A549 treated with ZK216348 at 1 μM for 4 hours (cell line): ENCODE measurements around the gene CHRNA1. TPM values are rescaled to one million over a fixed set of nuclear protein-coding genes. Genes with fewer than 3 reads are reported as not detected.

Experiments
- total RNA-seq: library from RNA; stranded (reverse); fragments of 200-300 nt; extraction: Qiagen RNA extraction; gene quantifications from 5 replicates; pipeline ENCODE4 v1.2.3, GENCODE V29; 2022; ENCODE audit warnings: low read depth

Gene CHRNA1
- not detected in 5 replicates for total RNA-seq

DNA sequence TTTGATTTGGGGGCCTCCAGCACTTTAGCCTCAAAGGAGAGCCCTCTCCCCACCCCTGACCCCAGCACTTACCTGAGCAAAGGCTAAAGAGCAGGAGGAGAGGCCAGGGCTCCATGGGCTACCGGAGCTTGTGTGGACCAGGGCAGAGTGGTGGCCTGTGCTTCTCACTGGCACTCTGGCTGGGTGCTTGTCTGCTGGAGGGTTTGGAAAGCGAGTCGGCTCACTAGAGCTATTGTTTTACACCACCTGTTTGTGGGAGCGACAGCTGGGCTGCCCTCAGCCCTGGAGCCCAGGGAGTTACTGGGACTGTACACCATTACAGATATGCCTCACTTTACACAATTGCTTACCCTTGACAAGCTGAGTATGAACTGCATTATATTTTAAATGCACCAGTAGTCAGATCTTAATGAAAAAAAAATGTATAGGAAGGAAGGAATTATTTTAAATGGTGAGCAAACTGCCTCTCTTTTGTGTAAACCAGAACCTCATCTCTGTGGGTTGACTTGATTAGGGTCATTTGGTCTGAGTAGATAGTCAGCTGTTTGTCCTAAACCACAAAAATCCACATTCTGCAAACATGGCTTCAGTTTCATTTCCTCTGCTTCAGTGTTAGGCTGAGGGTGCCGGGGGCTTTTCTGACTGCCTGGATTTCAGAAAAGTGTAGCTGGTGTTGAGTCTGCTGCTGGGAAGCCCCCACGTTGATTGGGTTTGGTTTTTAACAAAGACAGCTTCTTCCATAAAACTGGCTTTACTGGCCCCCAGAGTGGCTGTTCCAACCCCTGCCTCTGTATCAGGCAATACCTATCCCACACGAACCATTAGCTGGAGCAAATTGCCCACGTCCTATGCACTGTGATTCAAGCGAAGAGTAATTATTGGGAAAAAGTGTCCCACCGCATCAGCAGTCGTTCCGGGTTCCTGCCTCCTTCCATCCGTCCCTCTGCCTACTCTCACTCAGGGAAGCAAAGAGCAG, at the start of gene CHRNA1:
CHRNA1 (minus strand) TSS at position 193 of the 976 bp plus-strand sequence; CDS start at position 115, 78 bp downstream.

Other genes with a start within 250 kb of the CHRNA1 start
- 14.0 to 29.4 TPM (median 23.3 TPM) in 5 replicates for gene WIPF1, start 166.7 kb downstream of the CHRNA1 start, total RNA-seq
- gene CHN1, start 240.9 kb upstream of the CHRNA1 start, total RNA-seq = 18.0 to 21.7 TPM (median 19.0 TPM) in 5 replicates